Measurements from ENCODE around the gene SOX4.

Gene SOX4

GRCh38 chr6:21615504-21615903, 22.0 kb downstream of the SOX4 start:
- no peak for DNase-seq

GRCh38 chr6:21616005-21616404, 22.5 kb downstream of the SOX4 start:
- DNase-seq: no peak

GRCh38 chr6:21625642-21626041, 32.1 kb downstream of the SOX4 start:
- DNase-seq: no peak

GRCh38 chr6:21626756-21627155, 33.2 kb downstream of the SOX4 start:
- no peak for DNase-seq

GRCh38 chr6:21628160-21628559, 34.6 kb downstream of the SOX4 start:
- DNase-seq: no peak

GRCh38 chr6:21633511-21634109, 40.1 kb downstream of the SOX4 start:
- no peak for DNase-seq

- DNase-seq: no peak
These were observed 41.0 kb downstream of the SOX4 start for GRCh38 chr6:21634582-21634981.

- DNase-seq: no peak
These were observed 43.3 kb downstream of the SOX4 start for GRCh38 chr6:21636876-21637275.

GRCh38 chr6:21639316-21639715, 45.8 kb downstream of the SOX4 start:
- DNase-seq: no peak
